Fibroblast of lung (primary cell): ENCODE measurements around the gene CHST11. TPM values are rescaled to one million over a fixed set of nuclear protein-coding genes. Genes with fewer than 3 reads are reported as not detected.

Experiments
- DNase-seq, 2 donors: peaks; one replicate each; pipeline versions ENCODE4 v3.0.0 to v3.0.0-alpha.2; 2010; ENCODE audit warnings: low read depth in 2 of 2
- H2AFZ ChIP-seq: 2 replicates; pipeline ENCODE4 v1.5.1; 2012; ENCODE audit warnings: low read length, control low read depth, inconsistent platforms
- H3K27ac ChIP-seq: 2 replicates; pipeline ENCODE4 v1.5.1; 2011; ENCODE audit warnings: low read length, control low read depth; ENCODE audit not compliant: insufficient read depth
- H3K27me3 ChIP-seq: 2 replicates; pipeline ENCODE4 v1.5.1; 2011; ENCODE audit warnings: mild to moderate bottlenecking, low read length; ENCODE audit not compliant: control insufficient read depth, insufficient read depth
- H3K36me3 ChIP-seq: 2 replicates; pipeline ENCODE4 v1.5.1; 2011; ENCODE audit warnings: low read length; ENCODE audit not compliant: control insufficient read depth, insufficient read depth
- H3K4me1 ChIP-seq: 2 replicates; pipeline ENCODE4 v1.5.1; 2011; ENCODE audit warnings: low read length; ENCODE audit not compliant: control insufficient read depth, insufficient read depth; ENCODE audit errors: extremely low read depth
- H3K4me2 ChIP-seq: 2 replicates; pipeline ENCODE4 v1.5.1; 2011; ENCODE audit warnings: low read length, control low read depth; ENCODE audit not compliant: insufficient read depth; ENCODE audit errors: extremely low read depth
- H3K4me3 ChIP-seq, 4 experiments: fragments of 200-600 bp in 1 of 4; sonication (generic) in 1 of 4; replicated peaks in 1 of 4; 2 replicates each; pipeline ENCODE4 v1.5.1; 2011 to 2016; ENCODE audit warnings: low read length in 4 of 4, low read depth in 3 of 4, mild to moderate bottlenecking in 3 of 4, control low read depth in 2 of 4, inconsistent platforms in 1 of 4, mixed read lengths in 1 of 4; ENCODE audit not compliant: insufficient read depth in 1 of 4; ENCODE audit errors: control extremely low read depth in 1 of 4
- H3K79me2 ChIP-seq: 2 replicates; pipeline ENCODE4 v1.5.1; 2012; ENCODE audit warnings: mild to moderate bottlenecking, low read length, inconsistent platforms; ENCODE audit not compliant: control insufficient read depth, insufficient read depth
- H3K9ac ChIP-seq: 2 replicates; pipeline ENCODE4 v1.5.1; 2011; ENCODE audit warnings: mild to moderate bottlenecking, low read length, control low read depth; ENCODE audit not compliant: insufficient read depth
- H3K9me3 ChIP-seq: 2 replicates; pipeline ENCODE4 v1.5.1; 2012; ENCODE audit warnings: low read depth, low read length; ENCODE audit not compliant: control insufficient read depth, insufficient read depth
- H4K20me1 ChIP-seq: 2 replicates; pipeline ENCODE4 v1.5.1; 2011; ENCODE audit warnings: low read length; ENCODE audit not compliant: control insufficient read depth, insufficient read depth; ENCODE audit errors: extremely low read depth
- EZH2 ChIP-seq: IDR thresholded peaks from 2 replicates; pipeline ENCODE4 v1.5.1; 2012; ENCODE audit warnings: low read length, control low read depth, mild to moderate bottlenecking; ENCODE audit errors: missing control alignments
- polyA plus RNA-seq, 2 donors: library from polyadenylated mRNA; depleted of rRNA in 1 of 2; stranded (reverse) in 1 of 2; unstranded in 1 of 2; fragments of >200 nt; gene quantifications; 2 replicates each; pipeline ENCODE4 v1.2.1, GENCODE V29; 2011 to 2012; ENCODE audit warnings: missing spikeins in 1 of 2
- total RNA-seq: library from RNA; depleted of rRNA; stranded (reverse); fragments of >200 nt; gene quantifications from 2 replicates; pipeline ENCODE4 v1.2.1, GENCODE V29; 2014
- TF ChIP-seq, protein P1 (sequence below), 2 donors: IDR thresholded peaks in 1 of 2; conservative IDR thresholded peaks in 1 of 2; 1 replicate in 1 of 2; 2 replicates in 1 of 2; pipeline ENCODE4 v1.5.1; 2011 to 2012; ENCODE audit warnings: low read length in 2 of 2, control low read depth in 1 of 2, inconsistent platforms in 1 of 2, low read depth in 1 of 2, mild to moderate bottlenecking in 1 of 2

CHST11 gene
- total and polyA plus RNA-seq, 2 donors (not counting 1 experiment from before 2014, with no cell fraction given) = 3.5 to 9.1 TPM

DNA sequence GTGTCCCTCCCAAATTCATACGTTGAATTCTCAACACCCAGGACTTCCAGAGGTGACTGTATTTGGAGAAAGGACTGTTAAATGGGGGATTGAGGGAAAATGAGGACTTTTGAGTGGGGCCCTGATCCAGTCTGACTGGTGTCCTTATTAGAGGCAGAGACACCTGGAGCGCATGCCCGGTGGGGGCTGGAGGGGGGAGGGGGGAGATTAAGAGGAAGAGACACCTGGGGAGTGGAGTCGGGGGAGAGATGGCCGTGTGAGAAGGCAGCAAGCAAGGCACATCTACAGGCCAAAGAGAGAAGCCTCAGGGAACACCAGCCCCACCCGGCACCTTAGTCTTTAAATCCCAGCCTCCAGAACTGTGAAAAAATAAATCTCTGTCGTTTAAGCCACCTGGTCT is 291.6 kb downstream of the CHST11 start:
- no peak overlapping the region for H3K4me2 ChIP-seq
- DNase-seq = no peak
- H3K9ac ChIP-seq = no peak overlapping the region
- no peaks in the 10 kb centered on the region for H3K36me3 ChIP-seq
- H3K4me3 ChIP-seq = no peak overlapping the region
- no peaks in the 10 kb centered on the region for H3K9me3 ChIP-seq
- H3K27me3 ChIP-seq = no peaks in the 10 kb centered on the region
- H4K20me1 ChIP-seq = no peaks in the 10 kb centered on the region
- TF ChIP-seq, protein P1, sequence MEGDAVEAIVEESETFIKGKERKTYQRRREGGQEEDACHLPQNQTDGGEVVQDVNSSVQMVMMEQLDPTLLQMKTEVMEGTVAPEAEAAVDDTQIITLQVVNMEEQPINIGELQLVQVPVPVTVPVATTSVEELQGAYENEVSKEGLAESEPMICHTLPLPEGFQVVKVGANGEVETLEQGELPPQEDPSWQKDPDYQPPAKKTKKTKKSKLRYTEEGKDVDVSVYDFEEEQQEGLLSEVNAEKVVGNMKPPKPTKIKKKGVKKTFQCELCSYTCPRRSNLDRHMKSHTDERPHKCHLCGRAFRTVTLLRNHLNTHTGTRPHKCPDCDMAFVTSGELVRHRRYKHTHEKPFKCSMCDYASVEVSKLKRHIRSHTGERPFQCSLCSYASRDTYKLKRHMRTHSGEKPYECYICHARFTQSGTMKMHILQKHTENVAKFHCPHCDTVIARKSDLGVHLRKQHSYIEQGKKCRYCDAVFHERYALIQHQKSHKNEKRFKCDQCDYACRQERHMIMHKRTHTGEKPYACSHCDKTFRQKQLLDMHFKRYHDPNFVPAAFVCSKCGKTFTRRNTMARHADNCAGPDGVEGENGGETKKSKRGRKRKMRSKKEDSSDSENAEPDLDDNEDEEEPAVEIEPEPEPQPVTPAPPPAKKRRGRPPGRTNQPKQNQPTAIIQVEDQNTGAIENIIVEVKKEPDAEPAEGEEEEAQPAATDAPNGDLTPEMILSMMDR (conservative IDR thresholded peaks at IDR 0.05 in 1 of 2, IDR thresholded peaks at IDR 0.05 in 1 of 2; ENCODE audit: low read depth in 1 of 2, low read length in 2 of 2) = no peak
- no peak for TF ChIP-seq EZH2
- H2AFZ ChIP-seq = no peak overlapping the region
- no peak overlapping the region for H3K27ac ChIP-seq
- no peaks in the 10 kb centered on the region for H3K79me2 ChIP-seq
- H3K4me1 ChIP-seq = peaks cover 9% of the 10 kb centered on the region

DNA sequence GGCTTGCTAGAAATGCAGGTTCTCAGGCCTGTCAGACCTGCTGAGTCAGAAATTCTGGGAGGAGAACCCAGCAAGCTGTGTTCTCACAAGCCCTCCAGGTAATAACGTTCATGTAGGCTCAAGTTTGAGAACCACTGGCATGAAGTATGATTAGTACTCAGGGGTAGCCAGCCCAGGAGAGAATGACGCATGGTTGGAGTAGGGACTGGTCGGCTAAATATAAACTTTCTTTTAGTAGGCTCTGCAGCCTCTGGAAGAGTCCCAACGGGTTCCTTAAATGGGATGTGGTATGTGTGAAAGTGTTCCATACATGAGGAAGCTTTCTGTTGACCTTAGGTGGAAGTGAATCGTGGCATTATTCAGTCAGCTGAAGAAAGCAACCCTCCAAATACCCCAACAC is 292.0 kb downstream of the CHST11 start:
- H4K20me1 ChIP-seq = no peaks in the 10 kb centered on the region
- no peak overlapping the region for H3K4me3 ChIP-seq
- no peak overlapping the region for H3K27ac ChIP-seq
- peak; percentile 58 to 76 for DNase-seq
- peaks cover 9% of the 10 kb centered on the region for H3K4me1 ChIP-seq
- no peak overlapping the region for H3K4me2 ChIP-seq
- no peaks in the 10 kb centered on the region for H3K36me3 ChIP-seq
- no peak for TF ChIP-seq EZH2
- TF ChIP-seq, protein P1 (conservative IDR thresholded peaks at IDR 0.05 in 1 of 2, IDR thresholded peaks at IDR 0.05 in 1 of 2; ENCODE audit: low read depth in 1 of 2, low read length in 2 of 2) = no peak
- H3K79me2 ChIP-seq = no peaks in the 10 kb centered on the region
- H3K9ac ChIP-seq = no peak overlapping the region
- no peaks in the 10 kb centered on the region for H3K27me3 ChIP-seq
- H3K9me3 ChIP-seq = no peaks in the 10 kb centered on the region
- no peak overlapping the region for H2AFZ ChIP-seq

DNA sequence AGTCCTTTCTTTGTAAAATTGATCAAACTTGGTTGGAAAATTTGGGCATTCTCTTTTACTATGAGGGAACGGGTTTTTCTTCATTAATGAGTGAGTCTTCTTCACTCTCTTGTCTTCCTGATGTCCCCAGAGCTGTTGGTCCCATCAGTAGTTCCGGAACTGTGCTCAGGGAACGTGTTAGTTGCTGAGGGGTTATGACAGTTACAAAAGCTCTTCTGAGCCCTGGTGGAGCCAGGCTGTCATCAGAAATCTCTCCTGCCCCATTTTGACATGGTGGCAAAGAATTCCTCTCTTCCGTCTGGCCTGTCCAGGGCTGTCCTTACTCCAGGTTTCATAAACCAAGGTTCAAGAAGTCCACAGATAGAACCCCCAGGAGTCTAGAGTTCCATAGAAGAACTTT is 292.8 kb downstream of the CHST11 start:
- Histone ChIP-seq H2AFZ (no peak overlapping the region), H3K4me1 (peaks cover 9% of the 10 kb centered on the region), H3K36me3 (no peaks in the 10 kb centered on the region), H3K4me2 (no peak overlapping the region), H3K4me3 (no peak overlapping the region), H3K9ac (no peak overlapping the region), H3K27ac (peak overlapping the region; percentile 54), H4K20me1 (no peaks in the 10 kb centered on the region), H3K79me2 (no peaks in the 10 kb centered on the region), H3K9me3 (no peaks in the 10 kb centered on the region), H3K27me3 (no peaks in the 10 kb centered on the region)
- TF ChIP-seq, protein P1 (conservative IDR thresholded peaks at IDR 0.05 in 1 of 2, IDR thresholded peaks at IDR 0.05 in 1 of 2; ENCODE audit: low read depth in 1 of 2, low read length in 2 of 2) = no peak
- TF ChIP-seq EZH2 = no peak
- DNase-seq = no peak
